Right forelimb (tissue), 1 donor: Measurements from ENCODE around the gene SLC39A9.
A peak's percentile ranks its signal among the peaks of the same experiment; 100 is the strongest.
"Not testable (repeated sequence)": the region's sequence is repeated elsewhere in the genome, so short reads cannot be mapped to it uniquely, and the experiment has no call there.

ENCODE experiments used
- DNase-seq: peaks from one replicate; pipeline ENCODE4 v3.0.0-alpha.2; 2018

The SLC39A9 gene

GRCh38 chr14:69370061-69370460 is 28.4 kb upstream of the SLC39A9 start:
- DNase-seq, result no peak

GRCh38 chr14:69372146-69372545 is 26.3 kb upstream of the SLC39A9 start:
- DNase-seq, result no peak

- no peak for DNase-seq
Observed at GRCh38 chr14:69373104-69373503, 25.4 kb upstream of the SLC39A9 start.

- no peak for DNase-seq
Observed at GRCh38 chr14:69374235-69374634, 24.3 kb upstream of the SLC39A9 start.

- DNase-seq, result no peak
Observed at GRCh38 chr14:69375182-69375581, 23.3 kb upstream of the SLC39A9 start.

DNA sequence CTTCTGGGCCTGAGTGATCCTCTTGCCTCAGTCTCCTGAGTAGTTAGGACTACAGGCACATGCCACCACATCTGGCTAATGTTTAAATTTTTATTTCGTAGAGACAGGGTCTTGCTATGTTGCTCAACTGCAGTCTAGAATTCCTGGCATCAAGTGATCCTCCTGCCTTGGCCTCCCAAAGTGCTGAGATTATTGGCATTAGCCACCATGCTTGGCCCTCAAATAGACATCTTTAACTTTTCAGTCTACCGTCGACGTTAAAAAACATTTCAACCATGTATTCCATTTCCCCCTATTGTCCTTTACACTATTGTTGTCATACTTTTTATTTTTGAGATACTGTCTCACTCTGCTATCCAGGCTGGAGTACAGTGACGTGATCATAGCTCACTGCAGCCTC is 22.8 kb upstream of the SLC39A9 start:
- DNase-seq, result no peak

- no peak for DNase-seq
Observed at GRCh38 chr14:69376439-69376838, 22.1 kb upstream of the SLC39A9 start.

DNA sequence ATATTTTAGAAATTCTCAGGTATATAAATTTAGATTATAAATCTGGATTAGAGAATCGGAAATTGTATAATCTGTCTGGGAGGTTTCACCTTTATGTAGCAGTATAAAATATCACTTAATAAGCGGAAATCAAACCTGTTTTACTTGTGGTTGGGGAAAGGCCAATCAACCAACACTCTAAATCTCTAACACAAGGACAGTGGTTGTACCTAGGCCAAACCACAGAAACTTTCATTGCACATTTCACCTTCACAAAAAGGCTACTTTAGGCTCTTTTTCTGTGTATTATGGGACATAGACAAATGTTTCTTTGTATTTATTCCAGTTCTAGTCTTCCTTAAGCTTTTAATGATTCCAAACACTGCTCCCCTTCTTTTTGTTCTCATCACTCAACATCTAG is 20.2 kb upstream of the SLC39A9 start:
- no peak for DNase-seq

- DNase-seq, result no peak
Observed at GRCh38 chr14:69387311-69387710, 11.2 kb upstream of the SLC39A9 start.

DNA sequence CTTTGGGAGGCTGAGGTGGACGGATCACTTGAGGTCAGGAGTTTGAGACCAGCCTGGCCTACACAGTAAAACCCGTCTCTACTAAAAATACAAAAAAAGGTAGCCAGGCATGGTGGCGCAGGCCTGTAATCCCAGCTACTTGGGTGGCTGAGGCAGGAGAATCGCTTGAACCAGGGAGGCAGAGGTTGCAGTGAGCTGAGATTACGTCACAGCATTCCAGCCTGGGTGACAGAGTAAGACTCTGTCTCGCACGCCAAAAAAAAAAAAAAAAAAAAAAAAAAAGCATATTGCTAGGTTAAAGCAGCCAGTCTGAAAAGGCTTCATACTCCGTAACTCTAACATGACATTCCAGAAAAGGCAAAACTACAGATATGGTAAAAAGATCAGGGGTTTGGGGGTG is 7.1 kb upstream of the SLC39A9 start:
- DNase-seq, result not testable (repeated sequence)

- no peak for DNase-seq
Observed at GRCh38 chr14:69392481-69392880, 6.0 kb upstream of the SLC39A9 start.

DNA sequence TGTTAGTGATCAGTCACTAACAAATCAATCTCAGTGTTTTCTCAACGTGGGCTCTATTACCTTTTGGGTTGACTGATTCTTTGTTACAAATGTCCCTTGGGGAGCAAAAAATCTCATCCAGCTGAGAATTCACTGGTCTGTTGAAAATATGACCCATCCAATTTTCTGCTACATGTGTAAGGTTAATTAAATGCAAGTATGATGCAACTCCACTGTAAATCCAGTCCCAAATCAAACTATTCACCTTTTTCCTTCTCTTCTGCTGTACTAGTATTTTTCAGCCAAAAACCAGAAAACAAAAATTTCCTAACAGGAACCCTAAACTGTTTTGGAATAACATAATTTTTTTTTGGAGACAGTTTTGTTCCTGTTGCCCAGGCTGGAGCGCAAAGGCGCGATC is 2.6 kb upstream of the SLC39A9 start:
- no peak for DNase-seq

DNA sequence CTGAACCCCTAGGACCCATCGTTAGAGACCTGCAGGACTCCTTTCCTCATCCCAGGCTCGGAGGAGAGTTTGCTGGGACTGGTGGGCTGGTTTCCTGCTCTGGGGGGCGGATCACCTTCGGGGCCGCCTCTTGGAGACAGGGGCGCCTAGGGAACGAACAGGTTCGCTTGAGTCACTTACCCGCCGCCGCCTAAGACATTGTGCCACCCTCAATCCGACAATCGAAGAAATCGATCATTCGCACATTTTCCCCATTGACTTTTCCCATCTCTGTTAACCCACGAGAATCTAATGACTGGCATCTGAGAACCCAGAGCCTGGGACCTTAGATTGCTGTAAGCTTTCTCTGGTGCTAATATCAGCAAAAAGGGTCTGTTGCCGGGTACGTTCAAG is 322 bp downstream of the SLC39A9 start:
- peak; percentile 90 for DNase-seq

GRCh38 chr14:69399750-69400149 is 1.3 kb downstream of the SLC39A9 start:
- DNase-seq, result no peak

GRCh38 chr14:69400154-69400553 is 1.7 kb downstream of the SLC39A9 start:
- no peak for DNase-seq

DNA sequence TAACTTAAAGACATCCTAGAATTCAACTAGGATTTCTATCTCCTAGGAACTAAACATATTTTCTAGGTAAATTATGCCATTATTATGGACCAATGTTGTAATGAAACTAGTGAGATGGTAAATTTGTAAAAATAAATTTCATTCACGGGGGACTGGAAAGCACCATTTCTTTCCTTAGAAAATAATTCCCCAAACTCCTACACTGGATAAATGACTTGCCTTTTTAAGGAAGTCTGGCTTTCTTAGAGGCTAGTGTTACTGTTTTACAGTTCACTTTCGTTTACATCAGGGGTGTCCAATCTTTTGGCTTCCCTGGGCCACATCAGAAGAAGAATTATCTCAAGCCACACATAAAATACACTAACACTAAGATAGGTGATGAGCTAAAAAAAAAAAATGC is 3.3 kb downstream of the SLC39A9 start:
- DNase-seq, result no peak

DNA sequence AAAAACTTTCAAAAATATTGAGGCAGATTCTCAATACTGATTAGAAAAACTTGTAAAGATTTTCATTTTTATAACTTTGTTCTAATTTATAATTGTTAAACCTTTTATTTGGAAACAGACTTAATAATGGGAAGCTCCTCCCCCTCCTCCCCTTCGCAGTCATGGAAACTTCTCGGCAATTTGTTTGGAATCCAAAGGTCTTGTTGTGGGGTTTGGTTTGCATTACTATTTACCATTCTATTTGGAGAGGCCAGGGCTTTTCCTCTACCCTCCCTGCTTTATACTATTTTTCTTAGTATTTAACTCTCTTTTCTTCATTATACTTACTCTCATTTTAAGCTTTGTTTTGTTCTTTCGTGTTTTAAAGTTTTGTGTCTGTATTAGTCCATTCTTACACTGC is 6.0 kb downstream of the SLC39A9 start:
- DNase-seq, result no peak

- no peak for DNase-seq
Observed at GRCh38 chr14:69404883-69405282, 6.4 kb downstream of the SLC39A9 start.

DNA sequence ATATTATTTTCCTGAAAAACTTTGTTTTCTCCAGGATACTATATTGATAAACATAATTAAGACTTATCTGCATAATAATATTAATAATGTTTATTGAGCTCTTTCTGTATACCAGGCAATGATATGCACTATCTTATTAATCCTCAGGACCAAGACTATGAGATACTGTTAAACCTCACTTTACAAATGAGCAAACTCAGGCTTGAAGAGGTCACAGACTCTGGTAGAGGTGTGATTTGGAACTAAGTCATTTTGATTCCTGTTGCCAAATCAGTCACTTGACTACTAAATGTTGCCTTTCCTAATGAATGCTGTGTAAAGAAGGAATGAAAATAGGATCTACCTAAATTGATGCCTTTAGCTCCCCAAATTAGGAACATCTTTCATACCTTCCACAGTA is 7.3 kb downstream of the SLC39A9 start:
- no peak for DNase-seq

GRCh38 chr14:69408331-69408960 is 10.0 kb downstream of the SLC39A9 start:
- DNase-seq, result no peak

DNA sequence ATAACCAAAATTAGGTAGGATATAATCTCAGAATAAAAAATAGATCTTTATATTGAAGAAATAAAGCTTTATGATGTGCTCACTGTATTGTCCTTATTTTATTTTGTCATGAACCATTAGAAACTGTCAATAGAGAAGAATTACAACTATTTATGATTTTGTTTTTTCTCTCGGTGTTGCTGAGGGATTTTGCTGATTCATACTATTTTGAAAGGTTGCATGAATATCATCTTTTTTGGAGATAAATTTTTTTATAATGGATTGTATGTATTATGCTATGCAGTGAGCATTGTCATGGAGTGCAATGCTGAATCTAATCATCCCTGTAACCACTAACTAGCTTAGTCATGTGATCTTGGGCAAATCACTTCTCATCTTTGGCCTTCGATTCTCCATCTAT is 15.0 kb downstream of the SLC39A9 start:
- DNase-seq, result no peak

DNA sequence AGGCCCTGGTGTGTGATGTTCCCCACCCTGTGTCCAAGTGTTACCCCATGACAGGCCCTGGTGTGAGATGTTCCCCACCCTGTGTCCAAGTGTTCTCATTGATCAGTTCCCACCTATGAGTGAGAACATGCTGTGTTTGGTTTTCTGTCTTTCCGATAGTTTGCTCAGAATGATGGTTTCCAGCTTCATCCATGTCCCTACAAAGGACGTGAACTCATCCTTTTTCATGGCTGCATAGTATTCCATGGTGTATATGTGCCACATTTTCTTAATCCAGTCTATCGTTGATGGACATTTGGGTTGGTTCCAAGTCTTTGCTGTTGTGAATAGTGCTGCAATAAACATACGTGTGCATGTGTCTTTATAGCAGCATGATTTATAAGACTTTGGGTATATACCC is 17.6 kb downstream of the SLC39A9 start:
- not testable (repeated sequence) for DNase-seq

DNA sequence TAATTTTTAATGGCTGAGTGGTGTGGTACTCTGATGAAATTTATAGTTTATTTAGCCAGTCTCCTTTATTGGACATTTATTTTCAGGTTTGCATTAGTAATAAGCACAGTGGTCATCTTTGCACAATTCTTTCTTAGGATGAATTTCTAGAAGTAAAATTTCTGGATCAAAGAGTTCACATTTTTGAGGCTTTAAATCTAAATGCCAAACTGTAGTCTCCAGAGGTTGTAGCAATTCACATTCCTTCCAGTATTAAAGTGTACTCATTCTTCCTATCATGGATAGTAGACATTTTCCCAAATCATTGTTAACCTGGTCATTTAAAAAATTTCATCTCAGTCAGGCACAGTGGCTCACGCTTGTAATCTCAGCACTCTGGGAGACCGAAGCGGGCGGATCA is 24.8 kb downstream of the SLC39A9 start:
- no peak for DNase-seq

- DNase-seq, result no peak
Observed at GRCh38 chr14:69424149-69424923, 25.8 kb downstream of the SLC39A9 start.

DNA sequence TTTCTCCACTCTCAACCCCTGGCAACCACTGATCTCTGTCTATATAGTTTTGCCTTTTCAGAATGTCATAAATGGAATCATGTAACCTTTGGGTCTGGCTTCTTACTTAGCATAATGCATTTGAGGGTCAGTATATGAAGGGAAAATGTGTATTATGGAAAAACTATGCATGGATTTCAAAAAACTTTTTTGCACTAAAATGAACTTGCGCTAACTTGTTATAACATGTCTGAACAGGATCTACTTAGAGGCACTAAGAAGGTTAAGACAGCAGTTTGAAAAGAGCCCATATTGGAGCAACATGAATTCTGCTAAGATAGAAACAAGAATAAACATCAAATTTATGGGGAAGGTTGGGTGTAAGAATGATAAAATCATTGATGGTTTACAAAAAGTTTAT is 29.1 kb downstream of the SLC39A9 start:
- DNase-seq, result no peak
